ENCODE data around the gene SPSB2. TPM values are rescaled to one million over a fixed set of nuclear protein-coding genes. Genes with fewer than 3 reads are reported as not detected.

SPSB2 gene
- polyA plus RNA-seq, 1 donor from 2014 or later: 12.8 TPM

DNA sequence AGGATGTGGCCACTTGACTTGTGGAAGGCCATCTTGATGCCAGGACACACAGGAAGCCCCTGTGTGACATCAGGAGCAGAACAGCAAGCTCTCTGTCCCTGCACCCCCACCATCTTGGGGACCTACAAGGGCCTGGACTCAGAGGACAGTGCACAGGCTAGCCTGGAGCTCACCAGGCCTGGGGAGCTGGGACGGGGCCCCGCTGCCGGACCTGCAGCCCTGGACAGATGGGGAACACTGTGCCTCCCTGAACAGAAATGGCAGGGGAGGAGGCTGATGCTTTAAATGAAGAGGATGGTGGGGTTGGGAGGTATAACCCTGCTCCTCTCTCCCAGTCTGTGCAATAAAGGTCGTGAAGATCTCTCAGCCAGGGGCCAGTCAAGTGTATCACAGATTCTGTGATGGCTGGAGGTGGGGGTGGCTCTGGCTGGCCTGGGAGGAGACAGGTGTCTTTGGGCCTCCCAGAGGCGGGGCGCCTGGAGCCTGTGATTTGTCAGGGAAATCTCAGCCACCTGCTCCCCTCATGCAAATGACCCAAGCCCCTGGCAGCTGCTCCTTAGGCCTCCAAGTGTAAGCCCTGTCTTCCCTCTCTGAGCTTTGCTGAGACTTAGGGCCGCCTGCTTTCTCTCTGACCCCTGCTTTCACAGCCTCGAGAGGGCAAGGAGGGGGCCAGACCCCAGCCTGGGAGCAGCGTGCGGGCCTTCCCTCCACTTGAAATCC lies 33.5 kb downstream of the SPSB2 start:
- H3K9me2 ChIP-seq (ENCODE audit: insufficient read depth, low read length): no peaks in the 10 kb centered on the region
- no peak overlapping the region for H3K27ac ChIP-seq (ENCODE audit: low read length)
- no peak overlapping the region for H2AFZ ChIP-seq (ENCODE audit: low read depth, low read length)
- no peaks in the 10 kb centered on the region for H4K20me1 ChIP-seq (ENCODE audit: insufficient read depth)
- no peaks in the 10 kb centered on the region for H3F3A ChIP-seq (ENCODE audit: insufficient read depth, low read length, poor library complexity, severe bottlenecking)
- H3K36me3 ChIP-seq (ENCODE audit: insufficient read depth, low read length): no peaks in the 10 kb centered on the region
- TF ChIP-seq RAD21 (conservative IDR thresholded peaks at IDR 0.05) (no peak), MXI1 (conservative IDR thresholded peaks at IDR 0.05; ENCODE audit: poor library complexity, severe bottlenecking) (no peak), EZH2 (IDR thresholded peaks at IDR 0.05; ENCODE audit: borderline replicate concordance, insufficient read depth, low read length, poor library complexity, severe bottlenecking) (no peak), POLR2AphosphoS5 (IDR thresholded peaks at IDR 0.05) (no peak), SMC3 (conservative IDR thresholded peaks at IDR 0.05; ENCODE audit: poor library complexity) (no peak), CTCF (IDR thresholded peaks at IDR 0.05; ENCODE audit: poor library complexity, severe bottlenecking) (no peak), REST (IDR thresholded peaks at IDR 0.05; ENCODE audit: borderline replicate concordance) (no peak), EP300 (conservative IDR thresholded peaks at IDR 0.05; ENCODE audit: poor library complexity, severe bottlenecking) (no peak), TAF1 (IDR thresholded peaks at IDR 0.05; ENCODE audit: low read depth) (no peak)
- no peak overlapping the region for H3K4me2 ChIP-seq (ENCODE audit: low read length)
- H3K4me3 ChIP-seq (ENCODE audit: low read length): no peak overlapping the region
- no peaks in the 10 kb centered on the region for H3K9me3 ChIP-seq (ENCODE audit: low read length)
- no peaks in the 10 kb centered on the region for H3K79me2 ChIP-seq (replicated peaks; ENCODE audit: insufficient read depth, low read length)
- no peak overlapping the region for H3K9ac ChIP-seq (ENCODE audit: low read length)
- H3K27me3 ChIP-seq (ENCODE audit: insufficient read depth, low read depth, low read length): no peaks in the 10 kb centered on the region

- H3K9me2 ChIP-seq (ENCODE audit: insufficient read depth, low read length): no peaks in the 10 kb centered on the region
- no peak overlapping the region for H3K4me3 ChIP-seq (ENCODE audit: low read length)
- H3K36me3 ChIP-seq (ENCODE audit: insufficient read depth, low read length): no peaks in the 10 kb centered on the region
- H2AFZ ChIP-seq (ENCODE audit: low read depth, low read length): no peak overlapping the region
- H3K4me2 ChIP-seq (ENCODE audit: low read length): no peak overlapping the region
- no peak overlapping the region for H3K27ac ChIP-seq (ENCODE audit: low read length)
- H4K20me1 ChIP-seq (ENCODE audit: insufficient read depth): no peaks in the 10 kb centered on the region
- H3K9me3 ChIP-seq (ENCODE audit: low read length): no peaks in the 10 kb centered on the region
- H3K79me2 ChIP-seq (replicated peaks; ENCODE audit: insufficient read depth, low read length): no peaks in the 10 kb centered on the region
- no peaks in the 10 kb centered on the region for H3K27me3 ChIP-seq (ENCODE audit: insufficient read depth, low read depth, low read length)
- no peak for TF ChIP-seq EZH2 (IDR thresholded peaks at IDR 0.05; ENCODE audit: borderline replicate concordance, insufficient read depth, low read length, poor library complexity, severe bottlenecking)
- TF ChIP-seq MXI1 (conservative IDR thresholded peaks at IDR 0.05; ENCODE audit: poor library complexity, severe bottlenecking): no peak
- TF ChIP-seq REST (IDR thresholded peaks at IDR 0.05; ENCODE audit: borderline replicate concordance): no peak
- no peaks in the 10 kb centered on the region for H3F3A ChIP-seq (ENCODE audit: insufficient read depth, low read length, poor library complexity, severe bottlenecking)
- H3K9ac ChIP-seq (ENCODE audit: low read length): no peak overlapping the region
Measured at GRCh38 chr12:6838854-6839253, 34.2 kb downstream of the SPSB2 start.
